Urinary bladder (tissue), 4 donors: ENCODE results near the gene GORASP1. TPM values are rescaled to one million over a fixed set of nuclear protein-coding genes. Genes with fewer than 3 reads are reported as not detected.

Experiments used
- DNase-seq: peaks from one replicate; pipeline ENCODE4 v3.0.0-alpha.2; 2015; ENCODE audit errors: extremely low spot score
- H3K27ac ChIP-seq: one replicate; pipeline ENCODE4 v1.5.1; 2013; ENCODE audit warnings: low read depth, mild to moderate bottlenecking, moderate library complexity
- H3K36me3 ChIP-seq: one replicate; pipeline ENCODE4 v1.6.1; 2013; ENCODE audit warnings: mild to moderate bottlenecking, moderate library complexity; ENCODE audit not compliant: insufficient read depth
- H3K4me1 ChIP-seq: one replicate; pipeline ENCODE4 v1.6.1; 2013; ENCODE audit warnings: mild to moderate bottlenecking, moderate library complexity; ENCODE audit not compliant: insufficient read depth
- H3K4me3 ChIP-seq: one replicate; pipeline ENCODE4 v1.5.1; 2013; ENCODE audit warnings: low read depth, low read length
- WGBS: extraction: QIAGEN DNeasy Blood & Tissue Kit; methylation state at CpG from one replicate; pipeline ENCODE4 v1.1.7; 2013; 5-methylcytosine and 5-hydroxymethylcytosine counted together
- polyA plus RNA-seq: library from polyadenylated mRNA; stranded (reverse); fragments of 200-250 nt; gene quantifications from one replicate; pipeline ENCODE4 v1.2.3, GENCODE V29; 2013
- total RNA-seq: library from RNA; depleted of rRNA; stranded (reverse); fragments of >200 nt; gene quantifications from one replicate; pipeline ENCODE4 v1.2.3, GENCODE V29; 2014
- donor health status: healthy with polysubstance abuse.
- donor health status: healthy.

The GORASP1 gene
- total and polyA plus RNA-seq, 2 donors, result 28.2 to 61.6 TPM

DNA sequence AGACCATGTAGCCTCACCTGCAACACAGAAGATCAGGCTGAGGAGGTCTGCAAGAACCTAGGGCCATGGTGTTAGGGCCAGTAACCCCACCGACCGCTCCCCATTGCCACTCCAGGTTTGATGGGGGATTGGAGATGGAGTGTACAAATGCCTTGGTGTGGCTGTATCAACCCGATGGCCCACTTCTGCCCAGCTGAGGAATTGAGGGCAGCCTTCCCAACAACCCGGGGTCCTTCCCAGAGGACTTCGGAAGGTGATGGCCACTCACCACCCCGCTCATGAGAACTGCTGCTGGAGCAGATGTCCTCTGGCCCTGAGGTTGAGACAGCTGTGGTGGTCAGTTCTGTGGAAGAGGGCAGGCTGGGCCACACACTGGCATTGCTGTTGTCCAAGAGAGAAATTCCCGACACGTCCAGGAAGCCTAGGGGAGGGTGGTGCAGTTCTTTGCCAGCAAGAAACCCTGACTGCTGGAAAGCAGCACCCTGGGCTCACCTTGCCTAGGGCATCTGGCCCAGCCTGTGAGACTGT lies 8.9 kb downstream of the GORASP1 start:
- WGBS, result 89% methylated on average over 8 of the region's 8 CpGs
- peaks cover 5% of the 10 kb centered on the region for H3K36me3 ChIP-seq
- DNase-seq, result no peak

DNA sequence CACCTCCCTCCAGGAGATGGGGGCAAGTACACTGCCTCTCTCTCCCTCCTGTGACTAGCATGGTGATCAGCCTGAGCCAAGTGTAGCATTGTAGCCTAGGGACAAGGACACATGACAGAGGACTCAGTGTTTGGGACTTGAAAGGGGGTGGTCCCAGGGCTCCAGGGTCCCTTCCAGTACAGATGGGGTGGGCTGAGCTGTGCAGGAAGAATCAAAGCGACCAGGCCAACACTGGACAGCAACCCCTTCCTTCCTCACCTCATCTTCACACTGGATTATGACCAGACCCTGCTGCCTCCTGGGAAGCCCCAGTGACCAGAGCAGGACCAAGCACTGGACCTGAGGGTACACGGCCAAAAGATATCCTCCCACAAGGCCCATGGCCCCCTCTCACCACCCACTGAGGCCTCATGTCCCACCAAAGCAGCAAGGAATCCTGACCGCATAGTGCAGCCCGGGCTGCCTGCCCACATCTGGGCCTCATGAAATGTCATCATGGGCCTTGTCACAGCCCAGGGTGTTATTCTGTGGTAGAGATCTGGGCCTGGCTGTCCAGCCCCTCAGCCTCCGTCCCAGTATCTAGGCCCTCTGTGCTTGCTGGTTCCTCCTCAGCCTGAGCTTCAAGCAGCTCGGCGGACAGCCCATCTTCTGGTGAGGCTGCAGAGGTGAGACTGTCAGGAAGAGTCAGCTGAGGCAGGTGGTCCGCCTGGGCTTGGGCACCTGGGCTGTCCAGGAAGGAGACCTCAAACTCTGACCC lies 9.5 kb downstream of the GORASP1 start:
- Histone ChIP-seq H3K36me3 (peaks cover 6% of the 10 kb centered on the region), H3K4me3 (no peak overlapping the region), H3K27ac (no peak overlapping the region), H3K4me1 (no peaks in the 10 kb centered on the region)
- WGBS, result 82% methylated on average over 8 of the region's 8 CpGs
- no peak for DNase-seq

More for the DNA sequence above, 8.9 kb downstream of the GORASP1 start:
- Histone ChIP-seq H3K4me3 (no peak overlapping the region), H3K27ac (no peak overlapping the region), H3K4me1 (no peaks in the 10 kb centered on the region)

DNA sequence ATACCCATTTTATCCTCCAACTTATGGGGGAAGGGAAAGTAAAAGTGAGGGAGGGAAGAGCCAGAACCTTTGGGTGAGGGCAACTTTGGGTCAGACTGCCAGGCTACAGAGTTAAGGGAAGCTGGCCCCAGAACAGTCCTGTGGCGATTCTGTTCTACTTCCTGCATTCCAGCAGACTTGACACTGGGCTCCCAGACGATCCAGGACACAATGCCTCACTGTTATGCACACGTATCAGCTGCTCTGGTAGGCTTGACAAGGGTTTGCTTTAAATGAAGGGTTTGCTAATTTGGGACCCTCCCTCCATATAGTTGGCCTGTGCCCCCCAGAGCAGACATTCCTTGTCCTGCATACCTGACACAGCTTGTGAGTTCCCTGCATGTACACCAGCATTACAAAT lies 10.7 kb downstream of the GORASP1 start:
- DNase-seq, result no peak
- Histone ChIP-seq H3K36me3 (peaks cover 6% of the 10 kb centered on the region), H3K4me3 (no peak overlapping the region), H3K27ac (no peak overlapping the region), H3K4me1 (no peaks in the 10 kb centered on the region)
- 42% methylated on average over 3 of the region's 3 CpGs for WGBS

DNA sequence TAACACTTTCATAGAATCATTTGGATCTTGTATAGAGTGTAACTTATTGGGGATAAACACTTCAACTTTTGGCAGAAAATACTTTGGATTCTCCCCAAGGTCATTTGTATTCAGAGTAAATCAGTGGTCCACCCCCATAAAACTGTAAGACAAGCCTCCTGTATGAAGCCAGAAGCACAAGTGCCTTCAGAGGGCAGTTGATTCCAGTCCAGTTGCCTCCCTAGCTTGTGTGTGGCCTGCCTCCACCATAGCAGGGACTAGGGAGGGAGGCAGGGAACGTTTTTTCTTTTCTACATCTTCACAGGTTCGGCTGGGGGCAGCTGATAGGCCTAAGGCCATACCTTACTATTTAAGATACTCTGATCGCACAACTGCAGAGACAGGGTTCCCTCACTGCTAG lies 11.6 kb downstream of the GORASP1 start:
- no peaks in the 10 kb centered on the region for H3K4me1 ChIP-seq
- peaks cover 6% of the 10 kb centered on the region for H3K36me3 ChIP-seq
- 69% methylated on average over 3 of the region's 3 CpGs for WGBS
- no peak for DNase-seq
- H3K4me3 ChIP-seq, result no peak overlapping the region
- no peak overlapping the region for H3K27ac ChIP-seq

DNA sequence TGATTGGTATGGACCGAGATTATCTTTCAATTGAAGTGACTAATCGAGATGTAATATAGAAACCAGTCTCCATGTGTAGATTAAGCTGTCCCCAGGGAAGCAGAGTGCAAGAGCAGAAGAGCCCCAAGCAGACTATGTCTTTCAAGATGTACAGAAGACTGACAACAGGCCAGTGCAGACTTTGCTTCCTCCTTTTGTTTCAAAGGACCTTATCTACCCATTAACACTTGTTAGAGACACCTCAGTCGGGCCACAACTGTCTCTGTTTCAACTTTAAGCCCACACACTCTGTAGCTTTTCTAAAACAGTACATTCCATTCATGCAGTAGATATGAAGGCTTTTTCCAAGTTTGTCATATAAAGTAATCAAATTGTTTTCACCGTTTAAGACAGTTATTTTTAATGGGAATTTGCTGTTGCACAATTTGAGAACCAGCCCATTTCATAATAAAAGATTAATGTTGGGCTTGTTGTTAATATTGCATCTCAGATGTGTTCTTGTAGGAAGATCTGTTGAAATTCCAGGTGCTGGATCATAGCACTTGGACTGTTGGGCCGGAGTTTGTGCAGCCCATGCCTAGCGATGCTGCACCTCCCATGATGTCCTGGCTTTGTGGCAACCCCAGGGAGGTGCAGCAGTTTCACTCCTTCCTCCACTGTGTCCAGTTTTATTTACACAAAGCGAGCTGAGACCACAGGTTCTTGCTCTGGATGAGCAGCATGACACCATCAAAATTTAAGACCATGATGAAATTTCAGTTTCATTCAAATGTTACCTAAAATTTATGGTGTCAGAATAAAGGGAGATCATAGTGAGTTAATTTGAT lies 12.4 kb downstream of the GORASP1 start:
- H3K27ac ChIP-seq, result no peak overlapping the region
- H3K4me3 ChIP-seq, result no peak overlapping the region
- DNase-seq, result no peak
- H3K4me1 ChIP-seq, result no peaks in the 10 kb centered on the region
- peaks cover 5% of the 10 kb centered on the region for H3K36me3 ChIP-seq
- WGBS, result 79% methylated on average over 7 of the region's 7 CpGs

DNA sequence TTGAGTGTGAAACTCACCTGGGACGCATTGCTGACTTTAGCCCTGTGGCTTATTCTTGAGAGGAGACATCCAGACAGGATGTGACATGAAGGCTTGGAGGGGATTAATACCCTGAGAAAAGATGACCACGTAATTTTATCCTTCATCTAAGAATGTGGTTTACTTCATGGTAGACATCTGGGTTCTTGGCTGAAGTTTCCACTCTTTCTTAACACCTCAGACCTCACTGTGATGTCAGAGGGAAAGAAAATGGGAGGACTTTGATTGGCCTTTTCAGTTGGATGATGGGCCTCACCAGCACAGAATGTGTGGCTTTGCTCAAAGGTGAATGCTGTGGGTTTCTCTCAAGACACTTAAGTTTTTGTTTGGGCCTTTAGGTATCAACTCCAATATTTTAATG lies 16.5 kb downstream of the GORASP1 start:
- Histone ChIP-seq H3K27ac (no peak overlapping the region), H3K4me1 (no peaks in the 10 kb centered on the region), H3K36me3 (peaks cover 4% of the 10 kb centered on the region), H3K4me3 (no peak overlapping the region)
- DNase-seq, result no peak
- 84% methylated on average over 2 of the region's 2 CpGs for WGBS

DNA sequence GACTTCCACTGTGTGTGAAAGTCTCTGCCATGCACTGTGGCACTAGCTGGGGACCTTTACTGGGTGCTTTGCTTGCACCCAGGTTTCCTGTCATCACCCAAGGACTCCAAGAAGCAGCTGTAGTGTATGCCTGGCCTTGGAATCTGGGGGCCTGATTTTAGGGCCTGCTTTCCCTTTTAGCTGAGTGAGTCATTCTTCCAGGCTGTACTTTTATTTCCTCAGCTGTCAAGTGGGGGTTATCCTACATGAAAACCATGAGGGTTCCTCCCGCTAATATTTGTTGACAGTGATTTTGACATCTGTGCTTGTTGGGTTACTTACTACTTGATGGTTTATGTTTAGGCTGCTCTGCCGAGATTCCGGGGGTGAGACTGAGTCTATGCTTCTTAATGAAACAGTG lies 18.5 kb downstream of the GORASP1 start:
- Histone ChIP-seq H3K36me3 (peaks cover 6% of the 10 kb centered on the region), H3K4me3 (no peak overlapping the region), H3K27ac (no peak overlapping the region), H3K4me1 (no peaks in the 10 kb centered on the region)
- DNase-seq, result no peak
- 83% methylated on average over 3 of the region's 3 CpGs for WGBS

DNA sequence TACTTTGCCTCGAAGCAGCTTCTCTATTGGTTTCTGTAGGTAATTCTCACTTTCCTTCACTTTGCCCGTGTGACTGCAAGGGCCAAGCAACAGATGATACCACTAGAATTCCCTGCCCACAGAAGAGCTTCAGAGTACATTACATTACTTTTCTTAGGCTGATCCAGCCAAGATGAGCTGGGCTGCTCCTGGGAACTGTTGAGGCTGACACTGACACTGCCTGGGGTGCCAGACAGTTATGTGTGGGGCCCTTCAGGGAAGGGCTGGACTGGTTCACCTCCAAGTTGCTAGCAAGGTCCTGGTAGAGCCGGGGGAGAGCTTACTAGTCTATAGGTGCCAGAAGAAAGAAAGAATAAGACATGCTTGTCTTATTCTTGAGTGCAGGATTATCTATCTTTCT lies 19.0 kb downstream of the GORASP1 start:
- Histone ChIP-seq H3K36me3 (peaks cover 6% of the 10 kb centered on the region), H3K27ac (no peak overlapping the region), H3K4me1 (no peaks in the 10 kb centered on the region), H3K4me3 (no peak overlapping the region)
- no peak for DNase-seq
- 88% methylated on average over 3 of the region's 3 CpGs for WGBS

DNA sequence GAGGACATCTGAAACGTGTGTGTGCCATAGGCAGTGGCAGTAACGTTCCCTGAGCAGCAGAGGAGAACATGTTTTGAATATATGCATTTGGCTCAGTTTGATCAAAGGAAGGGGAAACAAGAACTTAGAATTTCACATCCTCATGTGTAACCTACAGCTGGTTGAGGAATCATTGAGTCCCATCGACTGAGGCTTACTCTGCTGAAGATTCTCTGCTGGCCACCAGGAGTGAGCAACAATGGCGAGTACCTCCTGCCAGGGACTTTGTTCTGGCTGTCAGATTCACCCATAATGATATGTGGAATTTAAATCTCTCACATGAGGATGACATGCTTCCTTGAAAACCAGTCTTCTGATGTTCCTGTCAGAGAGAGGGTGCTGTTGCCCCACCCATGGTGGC lies 21.3 kb downstream of the GORASP1 start:
- Histone ChIP-seq H3K4me3 (no peak overlapping the region), H3K4me1 (no peaks in the 10 kb centered on the region), H3K27ac (no peak overlapping the region), H3K36me3 (peaks cover 4% of the 10 kb centered on the region)
- 90% methylated on average over 4 of the region's 4 CpGs for WGBS
- no peak for DNase-seq

DNA sequence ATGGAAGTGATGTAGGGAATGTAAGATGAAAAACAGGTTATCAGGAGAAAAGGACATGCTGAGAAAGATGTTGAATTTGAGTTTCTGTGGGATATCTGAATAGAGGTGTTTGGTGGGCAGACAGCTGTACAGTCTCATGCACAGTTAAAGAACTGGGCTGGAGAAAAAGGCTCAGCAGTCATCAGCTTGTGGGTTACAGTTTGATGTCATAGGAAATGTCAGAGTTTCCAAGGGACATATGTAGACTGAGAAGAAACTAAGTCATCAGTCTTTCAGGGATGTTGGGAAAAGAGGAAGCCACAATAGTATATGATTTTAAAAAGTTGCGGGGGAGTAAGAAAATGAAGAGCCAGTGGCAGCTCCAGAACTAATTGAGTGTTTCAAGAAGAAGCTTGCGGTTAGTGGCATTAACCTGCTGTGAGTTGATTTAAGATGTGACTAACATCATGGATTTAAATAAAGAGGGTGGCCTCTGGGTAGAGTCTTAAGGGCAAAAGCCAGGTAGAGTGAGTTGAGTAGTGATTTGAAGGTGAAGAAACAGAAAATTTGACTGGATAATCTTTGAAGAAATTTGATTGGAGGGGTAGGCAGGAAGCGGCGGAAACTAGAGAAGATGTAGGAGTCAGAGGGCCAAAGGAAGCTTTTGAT lies 24.6 kb downstream of the GORASP1 start:
- DNase-seq, result no peak
- H3K4me1 ChIP-seq, result no peaks in the 10 kb centered on the region
- no peak overlapping the region for H3K27ac ChIP-seq
- H3K36me3 ChIP-seq, result peaks cover 4% of the 10 kb centered on the region
- H3K4me3 ChIP-seq, result no peak overlapping the region
- WGBS, result 95% methylated on average over 4 of the region's 4 CpGs

DNA sequence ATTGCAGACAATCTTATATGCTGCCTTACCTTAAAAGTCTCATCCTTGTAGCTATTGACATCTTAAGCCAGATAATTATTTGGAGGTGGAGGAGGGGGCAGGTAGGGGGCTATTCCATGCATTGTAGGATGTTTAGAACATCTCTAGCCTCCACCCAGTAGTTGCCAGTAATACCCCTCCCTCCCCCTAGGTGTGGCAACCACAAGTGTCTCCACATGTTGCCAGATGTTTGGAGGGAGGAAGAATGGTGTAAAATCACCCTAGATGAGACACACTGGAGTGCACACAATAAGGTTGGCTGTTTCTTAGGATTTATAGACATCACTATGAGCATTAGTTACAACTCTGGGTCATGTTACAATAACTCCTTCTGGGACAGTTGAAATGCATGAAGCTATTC lies 27.4 kb downstream of the GORASP1 start:
- Histone ChIP-seq H3K36me3 (no peaks in the 10 kb centered on the region), H3K4me3 (no peak overlapping the region), H3K27ac (no peak overlapping the region), H3K4me1 (no peaks in the 10 kb centered on the region)
- no peak for DNase-seq

DNA sequence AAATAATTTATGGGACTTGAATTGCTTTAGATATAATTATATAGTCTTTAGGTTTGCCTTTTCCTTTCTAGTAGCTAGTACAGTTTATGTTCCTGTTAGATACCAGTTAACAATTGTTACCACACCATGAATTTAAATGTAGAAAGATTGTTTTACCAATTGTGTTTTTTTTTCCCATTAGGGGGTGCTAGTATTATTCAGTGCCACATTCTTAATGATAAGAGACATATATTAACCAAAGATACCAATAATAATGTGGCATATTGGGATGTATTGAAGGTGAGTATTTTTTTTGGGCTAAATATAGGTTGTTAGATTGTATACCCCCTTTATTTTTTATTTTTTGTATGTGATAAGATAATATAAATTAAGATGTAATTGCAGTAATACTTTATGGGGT lies 27.9 kb downstream of the GORASP1 start:
- Histone ChIP-seq H3K36me3 (no peaks in the 10 kb centered on the region), H3K27ac (no peak overlapping the region), H3K4me3 (no peak overlapping the region), H3K4me1 (no peaks in the 10 kb centered on the region)
- DNase-seq, result no peak

DNA sequence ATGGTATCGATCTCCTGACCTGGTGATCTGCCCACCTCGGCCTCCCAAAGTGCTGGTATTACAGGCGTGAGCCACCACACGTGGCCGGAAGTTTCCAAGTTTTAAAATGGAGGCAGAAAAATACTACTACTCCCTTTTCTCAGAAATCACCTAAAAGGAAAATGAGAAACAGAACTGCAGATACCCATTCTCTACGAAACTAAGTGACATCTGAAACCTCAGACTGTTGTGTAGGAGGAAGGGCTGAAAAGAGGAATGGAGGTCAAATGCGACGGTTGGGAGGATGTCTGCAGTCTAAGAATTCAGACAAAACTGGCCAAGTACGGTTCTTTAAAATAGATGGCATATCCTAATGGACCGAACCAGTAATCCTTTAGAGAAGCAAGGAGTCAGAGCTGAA lies 31.5 kb downstream of the GORASP1 start:
- no peak overlapping the region for H3K27ac ChIP-seq
- no peak overlapping the region for H3K4me3 ChIP-seq
- no peak for DNase-seq
- H3K4me1 ChIP-seq, result no peaks in the 10 kb centered on the region
- peaks cover 1% of the 10 kb centered on the region for H3K36me3 ChIP-seq
- WGBS, result 96% methylated on average over 10 of the region's 10 CpGs

DNA sequence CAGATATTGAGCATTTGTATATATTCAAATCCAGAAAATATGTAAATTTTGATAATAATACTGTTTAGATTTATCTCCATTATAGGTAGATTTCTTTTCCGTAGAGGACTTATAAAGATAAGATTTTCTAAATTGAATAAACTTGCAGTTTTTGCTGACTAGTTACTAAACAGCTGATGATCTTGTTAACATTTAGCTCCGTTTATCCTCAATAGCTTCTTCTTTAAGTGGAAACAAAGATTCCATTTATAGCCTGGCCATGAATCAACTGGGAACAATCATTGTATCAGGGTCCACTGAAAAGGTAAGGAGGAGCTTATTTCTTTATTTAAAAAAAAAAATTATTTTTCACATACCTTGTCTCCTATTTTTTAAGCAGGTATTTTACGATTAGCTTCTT lies 38.9 kb downstream of the GORASP1 start:
- Histone ChIP-seq H3K4me3 (no peak overlapping the region), H3K4me1 (no peaks in the 10 kb centered on the region), H3K27ac (no peak overlapping the region), H3K36me3 (peaks cover 5% of the 10 kb centered on the region)
- WGBS, result 72% methylated on average over 3 of the region's 3 CpGs
- DNase-seq, result no peak
